Hepatocyte (in vitro differentiated cells): ENCODE results near the gene CDK5RAP1. TPM values are rescaled to one million over a fixed set of nuclear protein-coding genes. Genes with fewer than 3 reads are reported as not detected.

Source experiments
- DNase-seq: peaks from one replicate; pipeline ENCODE4 v3.0.0-alpha.2; 2016; ENCODE audit warnings: low spot score
- H2AFZ ChIP-seq: fragments of 200-600 bp; sonication (generic); 2 replicates; pipeline ENCODE4 v1.6.0; 2016; ENCODE audit warnings: antibody characterized with exemption, mild to moderate bottlenecking
- H3K27ac ChIP-seq: fragments of 200-600 bp; sonication (generic); 2 replicates; pipeline ENCODE4 v1.5.1; 2016; ENCODE audit warnings: mild to moderate bottlenecking
- H3K27me3 ChIP-seq: fragments of 200-600 bp; sonication (generic); 2 replicates; pipeline ENCODE4 v1.6.1; 2016
- H3K36me3 ChIP-seq: fragments of 200-600 bp; sonication (generic); replicated peaks from 2 replicates; pipeline ENCODE4 v1.5.1; 2016; ENCODE audit warnings: low read depth; ENCODE audit not compliant: insufficient read depth
- H3K4me1 ChIP-seq: fragments of 200-600 bp; sonication (generic); 2 replicates; pipeline ENCODE4 v1.5.1; 2016; ENCODE audit warnings: mild to moderate bottlenecking, moderate library complexity; ENCODE audit not compliant: insufficient read depth
- H3K4me2 ChIP-seq: fragments of 200-600 bp; sonication (generic); 2 replicates; pipeline ENCODE4 v1.6.0; 2016
- H3K4me3 ChIP-seq: fragments of 200-600 bp; sonication (generic); 2 replicates; pipeline ENCODE4 v1.5.1; 2016; ENCODE audit warnings: mild to moderate bottlenecking
- H3K79me2 ChIP-seq: fragments of 200-600 bp; sonication (generic); 2 replicates; pipeline ENCODE4 v1.6.0; 2017; ENCODE audit warnings: mild to moderate bottlenecking
- H3K9me2 ChIP-seq: fragments of 200-600 bp; sonication (generic); replicated peaks from 2 replicates; pipeline ENCODE4 v1.6.0; 2017; ENCODE audit warnings: mild to moderate bottlenecking; ENCODE audit not compliant: insufficient read depth
- H3K9me3 ChIP-seq: fragments of 200-600 bp; sonication (generic); 2 replicates; pipeline ENCODE4 v1.5.1; 2016; ENCODE audit warnings: low read depth, mild to moderate bottlenecking
- H4K20me1 ChIP-seq: fragments of 200-600 bp; sonication (generic); 2 replicates; pipeline ENCODE4 v1.6.0; 2016; ENCODE audit warnings: mild to moderate bottlenecking; ENCODE audit not compliant: insufficient read depth, poor library complexity, severe bottlenecking
- EZH2 ChIP-seq: fragments of 200-600 bp; sonication (generic); IDR thresholded peaks from 2 replicates; pipeline ENCODE4 v1.6.1; 2016; ENCODE audit warnings: antibody characterized with exemption, mild to moderate bottlenecking, borderline replicate concordance
- EZH2phosphoT487 ChIP-seq: fragments of 200-600 bp; sonication (generic); IDR thresholded peaks from one replicate; pipeline ENCODE4 v1.6.1; 2018; ENCODE audit warnings: antibody characterized with exemption, mild to moderate bottlenecking, low read depth, moderate library complexity; ENCODE audit not compliant: unreplicated experiment, severe bottlenecking
- WGBS: methylation state at CpG from one replicate; pipeline ENCODE4 v1.1.6; 2016; ENCODE audit warnings: low lambda C conversion rate; ENCODE audit errors: missing lambda C conversion rate; 5-methylcytosine and 5-hydroxymethylcytosine counted together
- polyA plus RNA-seq: library from polyadenylated mRNA; unstranded; fragments of >200 nt; fragmentation: Nextera tagmentation; extraction: Ambion mirVana; gene quantifications from 2 replicates; pipeline ENCODE4 v1.2.1, GENCODE V29; 2016
- total RNA-seq: library from RNA; depleted of rRNA; stranded (reverse); fragments of >200 nt; gene quantifications from 2 replicates; pipeline ENCODE4 v1.2.3, GENCODE V29; 2014
- TF ChIP-seq, protein P1 (sequence below): fragments of 200-600 bp; sonication (generic); IDR thresholded peaks from 2 replicates; pipeline ENCODE4 v1.5.1; 2016; ENCODE audit warnings: antibody characterized with exemption, mild to moderate bottlenecking; ENCODE audit not compliant: poor library complexity

CDK5RAP1 gene
- total and polyA plus RNA-seq, 2 experiments from 2014 or later: 35.6 to 52.2 TPM

DNA sequence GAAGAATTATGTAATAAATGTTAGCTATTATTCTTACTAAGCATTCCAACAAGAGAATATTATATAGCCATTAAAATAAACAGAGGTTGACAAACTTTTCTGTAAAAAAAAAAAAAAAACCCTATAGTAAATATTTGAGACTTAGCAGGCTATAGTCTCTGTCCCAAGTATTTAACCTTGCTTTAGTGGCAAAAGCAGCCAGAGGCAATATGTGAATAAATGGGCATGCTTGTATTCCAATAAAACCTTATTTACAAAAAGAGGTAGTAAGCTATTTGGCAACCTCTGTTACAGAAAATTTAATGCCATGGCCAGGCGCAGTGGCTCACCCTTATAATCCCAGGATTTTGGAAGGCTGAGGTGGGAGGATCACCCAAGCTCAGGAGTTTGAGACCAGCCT lies 14.6 kb downstream of the CDK5RAP1 start:
- no peak for DNase-seq
- no peak overlapping the region for H2AFZ ChIP-seq
- no peaks in the 10 kb centered on the region for H3K4me1 ChIP-seq
- H3K4me3 ChIP-seq: no peak overlapping the region
- H4K20me1 ChIP-seq: no peaks in the 10 kb centered on the region
- H3K9me2 ChIP-seq: no peaks in the 10 kb centered on the region
- WGBS: 89% methylated on average over 1 of the region's 1 CpG
- TF ChIP-seq, protein P1, sequence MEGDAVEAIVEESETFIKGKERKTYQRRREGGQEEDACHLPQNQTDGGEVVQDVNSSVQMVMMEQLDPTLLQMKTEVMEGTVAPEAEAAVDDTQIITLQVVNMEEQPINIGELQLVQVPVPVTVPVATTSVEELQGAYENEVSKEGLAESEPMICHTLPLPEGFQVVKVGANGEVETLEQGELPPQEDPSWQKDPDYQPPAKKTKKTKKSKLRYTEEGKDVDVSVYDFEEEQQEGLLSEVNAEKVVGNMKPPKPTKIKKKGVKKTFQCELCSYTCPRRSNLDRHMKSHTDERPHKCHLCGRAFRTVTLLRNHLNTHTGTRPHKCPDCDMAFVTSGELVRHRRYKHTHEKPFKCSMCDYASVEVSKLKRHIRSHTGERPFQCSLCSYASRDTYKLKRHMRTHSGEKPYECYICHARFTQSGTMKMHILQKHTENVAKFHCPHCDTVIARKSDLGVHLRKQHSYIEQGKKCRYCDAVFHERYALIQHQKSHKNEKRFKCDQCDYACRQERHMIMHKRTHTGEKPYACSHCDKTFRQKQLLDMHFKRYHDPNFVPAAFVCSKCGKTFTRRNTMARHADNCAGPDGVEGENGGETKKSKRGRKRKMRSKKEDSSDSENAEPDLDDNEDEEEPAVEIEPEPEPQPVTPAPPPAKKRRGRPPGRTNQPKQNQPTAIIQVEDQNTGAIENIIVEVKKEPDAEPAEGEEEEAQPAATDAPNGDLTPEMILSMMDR: no peak
- no peak for TF ChIP-seq EZH2phosphoT487
- no peak for TF ChIP-seq EZH2
- no peak overlapping the region for H3K4me2 ChIP-seq
- no peaks in the 10 kb centered on the region for H3K27me3 ChIP-seq
- H3K27ac ChIP-seq: no peak overlapping the region
- H3K9me3 ChIP-seq: no peaks in the 10 kb centered on the region
- no peaks in the 10 kb centered on the region for H3K36me3 ChIP-seq
- no peaks in the 10 kb centered on the region for H3K79me2 ChIP-seq

DNA sequence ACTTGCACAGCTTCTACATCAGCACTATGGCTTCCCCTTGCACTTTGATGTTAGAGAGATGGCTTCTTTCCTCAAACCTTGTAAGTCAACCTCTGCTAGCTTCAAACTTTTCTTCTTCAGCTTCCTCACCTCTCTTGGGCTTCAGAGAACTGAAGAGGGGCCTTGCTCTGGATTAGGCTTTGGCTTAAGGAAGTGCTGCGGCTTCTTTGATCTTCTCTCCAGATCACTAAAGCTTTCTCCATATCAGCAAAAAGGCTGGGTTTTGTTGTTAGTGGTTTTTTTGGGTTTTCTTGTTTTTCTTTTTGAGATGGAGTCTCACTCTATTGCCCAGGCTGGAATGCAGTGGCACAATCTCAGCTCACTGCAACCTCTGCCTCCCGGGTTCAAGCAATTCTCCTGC lies 24.0 kb downstream of the CDK5RAP1 start:
- H3K27me3 ChIP-seq: no peaks in the 10 kb centered on the region
- H3K79me2 ChIP-seq: no peaks in the 10 kb centered on the region
- H3K27ac ChIP-seq: no peak overlapping the region
- H3K4me3 ChIP-seq: no peak overlapping the region
- H3K9me2 ChIP-seq: no peaks in the 10 kb centered on the region
- no peak overlapping the region for H3K4me2 ChIP-seq
- no peaks in the 10 kb centered on the region for H3K36me3 ChIP-seq
- H3K4me1 ChIP-seq: peaks cover 18% of the 10 kb centered on the region
- H4K20me1 ChIP-seq: no peaks in the 10 kb centered on the region
- no peak overlapping the region for H2AFZ ChIP-seq
- H3K9me3 ChIP-seq: no peaks in the 10 kb centered on the region
- TF ChIP-seq, protein P1: no peak
- TF ChIP-seq EZH2phosphoT487 (no peak), EZH2 (no peak)
- DNase-seq: no peak
- WGBS: 96% methylated on average over 2 of the region's 2 CpGs

DNA sequence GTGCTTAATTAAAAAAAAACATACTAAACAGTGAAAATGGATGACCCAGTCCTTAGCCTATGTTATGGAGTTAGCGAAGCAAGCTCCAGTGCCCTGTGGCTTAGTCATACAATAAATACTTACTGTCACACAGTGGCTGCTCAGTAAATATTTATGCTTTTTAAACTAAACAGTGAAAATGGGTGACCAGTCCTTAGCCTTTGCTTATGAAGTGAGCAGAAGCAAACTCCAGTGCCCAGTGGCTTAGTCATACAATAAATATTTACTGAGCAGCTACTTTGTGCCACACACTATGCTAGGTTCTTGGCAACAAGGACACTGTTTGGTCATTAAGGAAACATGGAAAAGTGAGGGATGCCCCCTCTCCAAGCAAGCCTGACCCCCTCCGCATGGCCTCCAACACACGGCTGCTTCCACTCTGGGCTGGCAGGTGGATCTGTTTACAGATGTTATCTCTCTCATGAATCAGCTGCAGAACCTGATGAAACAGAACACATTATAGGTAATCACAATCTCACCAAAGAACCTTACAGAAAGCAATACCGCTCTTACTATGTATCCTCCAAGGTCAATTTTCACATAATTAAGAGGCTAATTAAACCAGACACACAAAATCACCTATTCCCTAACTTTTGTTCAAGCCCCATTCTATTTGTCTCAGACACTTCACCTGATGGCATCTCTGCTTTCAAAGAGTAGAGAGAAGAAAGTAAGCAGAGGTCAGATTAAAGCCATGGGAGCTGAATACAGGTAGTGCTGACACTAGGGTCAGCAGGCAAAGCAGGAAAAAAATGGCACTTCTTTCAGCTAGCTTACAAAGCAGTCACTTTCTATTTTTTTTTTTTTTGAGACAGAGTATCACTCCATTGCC lies 27.3 kb downstream of the CDK5RAP1 start:
- H3K9me3 ChIP-seq: no peaks in the 10 kb centered on the region
- no peaks in the 10 kb centered on the region for H3K9me2 ChIP-seq
- H3K4me3 ChIP-seq: no peak overlapping the region
- no peaks in the 10 kb centered on the region for H4K20me1 ChIP-seq
- no peaks in the 10 kb centered on the region for H3K79me2 ChIP-seq
- peak overlapping the region; percentile 1 for H3K4me2 ChIP-seq
- peaks cover 18% of the 10 kb centered on the region for H3K4me1 ChIP-seq
- H2AFZ ChIP-seq: no peak overlapping the region
- H3K27me3 ChIP-seq: no peaks in the 10 kb centered on the region
- no peak for TF ChIP-seq EZH2
- TF ChIP-seq, protein P1: no peak
- TF ChIP-seq EZH2phosphoT487: peak; percentile 76
- peak; percentile 71 for DNase-seq
- H3K27ac ChIP-seq: peak overlapping the region; percentile 63
- no peaks in the 10 kb centered on the region for H3K36me3 ChIP-seq
- 55% methylated on average over 4 of the region's 4 CpGs for whole genome bisulfite sequencing
